Measurements from ENCODE around the gene COL12A1. TPM values are rescaled to one million over a fixed set of nuclear protein-coding genes. Genes with fewer than 3 reads are reported as not detected.
A peak's percentile ranks its signal among the peaks of the same experiment; 100 is the strongest.

The COL12A1 gene
- total and polyA plus RNA-seq, 4 donors = 11.8 to 214 (median 97.0) TPM

DNA sequence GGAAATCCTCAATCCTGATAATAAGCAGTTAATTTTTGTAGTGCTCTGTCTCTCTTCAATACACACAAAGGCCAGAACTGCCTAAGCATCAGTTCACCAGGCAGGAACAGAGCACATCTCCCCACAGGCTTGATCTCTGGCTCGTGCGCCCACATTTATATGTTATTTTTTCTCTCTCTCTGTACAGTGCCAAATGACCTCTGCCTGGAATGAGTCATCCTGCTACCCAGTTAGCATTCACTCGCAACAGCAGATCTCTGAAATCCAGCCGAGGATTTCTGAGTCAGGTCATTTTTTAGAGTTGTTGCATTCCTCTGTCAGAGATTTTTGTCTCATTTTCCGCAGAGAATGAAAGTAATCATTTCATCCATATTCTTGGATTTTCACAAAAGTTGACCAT is 107.1 kb downstream of the COL12A1 start:
- ATAC-seq (ENCODE audit: low FRiP score) = peak; percentile 92
- H3K36me3 ChIP-seq (ENCODE audit: control insufficient read depth in 1 of 2, insufficient read depth in 2 of 2, low read length in 1 of 2) = peaks cover 0 to 2% of the 10 kb centered on the region in 2 donors
- H3K4me1 ChIP-seq (ENCODE audit: control insufficient read depth in 1 of 2, insufficient read depth in 2 of 2, low read length in 2 of 2) = peaks cover 2 to 4% of the 10 kb centered on the region in 2 donors
- no peaks in the 10 kb centered on the region for H3K9me3 ChIP-seq (ENCODE audit: control insufficient read depth, low read length)
- intact Hi-C loops (cut with DNase I) = loop anchor here in 1 of 2 donors (5.0 kb wide), 1 partner anchor 104 kb away; no protein-coding TSS in a partner anchor
- H3K27me3 ChIP-seq (ENCODE audit: control insufficient read depth in 1 of 2, insufficient read depth in 2 of 2, low read length in 1 of 2) = no peaks in the 10 kb centered on the region
- H3K27ac ChIP-seq (ENCODE audit: low read depth in 1 of 2, low read length in 2 of 2) = peak overlapping the region in 1 of 2 donors; percentile 25
- peak in 1 of 2 donors; percentile 68 for DNase-seq
- WGBS, 2 donors = 1 to 4% methylated on average over 5 of the region's 5 CpGs
- H3K4me3 ChIP-seq (ENCODE audit: low read length in 2 of 2) = no peak overlapping the region

DNA sequence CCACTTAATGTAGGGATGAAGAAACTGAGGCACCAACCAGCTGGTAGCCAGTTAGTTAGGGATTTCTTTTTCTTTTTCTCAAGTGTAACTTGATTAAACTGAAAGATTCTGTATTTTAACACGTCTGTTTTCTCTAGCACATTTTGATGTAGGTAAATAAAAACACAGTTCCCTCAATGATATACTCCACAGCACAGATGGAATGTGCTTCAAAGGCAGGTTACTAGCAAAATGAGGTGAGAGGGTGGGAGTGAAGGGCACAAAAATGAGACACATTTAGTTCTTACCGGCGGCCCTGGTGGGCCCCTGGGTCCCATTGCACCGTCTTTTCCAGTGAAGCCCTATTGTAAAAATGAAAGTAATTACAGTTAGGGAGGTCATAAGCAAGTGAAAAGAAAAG is 108.9 kb downstream of the COL12A1 start:
- Histone ChIP-seq H3K4me3 (ENCODE audit: low read length in 2 of 2) (no peak overlapping the region), H3K9me3 (ENCODE audit: control insufficient read depth, low read length) (no peaks in the 10 kb centered on the region), H3K36me3 (ENCODE audit: control insufficient read depth in 1 of 2, insufficient read depth in 2 of 2, low read length in 1 of 2) (no peaks in the 10 kb centered on the region), H3K4me1 (ENCODE audit: control insufficient read depth in 1 of 2, insufficient read depth in 2 of 2, low read length in 2 of 2) (peaks cover 2 to 4% of the 10 kb centered on the region in 2 donors), H3K27ac (ENCODE audit: low read depth in 1 of 2, low read length in 2 of 2) (no peak overlapping the region), H3K27me3 (ENCODE audit: control insufficient read depth in 1 of 2, insufficient read depth in 2 of 2, low read length in 1 of 2) (no peaks in the 10 kb centered on the region)
- intact Hi-C loops (cut with DNase I) = loop anchor here in 1 of 2 donors (5.0 kb wide), 1 partner anchor 105 kb away; no protein-coding TSS in a partner anchor
- DNase-seq = no peak
- WGBS, 2 donors = 87 to 88% methylated on average over 4 of the region's 4 CpGs
- no peak for ATAC-seq (ENCODE audit: low FRiP score)

DNA sequence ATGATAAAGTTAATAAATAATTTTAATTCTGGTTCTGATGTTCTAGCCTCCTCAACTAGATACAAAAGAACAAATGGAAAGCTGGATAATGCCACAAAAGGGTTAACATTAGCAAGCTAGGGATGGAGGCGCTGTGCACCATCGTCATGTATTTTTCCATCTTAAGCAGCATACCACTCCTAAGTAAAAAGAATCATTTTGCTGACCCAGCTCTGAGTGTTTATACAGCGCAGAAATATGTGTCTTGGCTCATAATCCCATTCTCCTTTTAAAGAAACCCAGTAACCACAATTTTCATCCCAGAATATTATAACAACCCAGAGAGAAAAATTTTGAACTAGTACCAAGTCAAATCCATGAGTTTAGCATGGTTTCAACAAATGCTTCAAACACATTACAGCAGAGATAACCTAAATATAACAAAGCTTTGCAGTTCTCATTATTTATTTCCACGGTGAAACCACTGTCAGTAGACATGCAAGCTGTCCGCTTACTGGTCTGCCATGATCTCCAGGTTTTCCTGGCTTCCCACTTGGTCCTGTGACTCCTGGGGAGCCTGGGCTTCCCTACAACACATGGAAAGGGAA is 111.1 kb downstream of the COL12A1 start:
- Histone ChIP-seq H3K27ac (ENCODE audit: low read depth in 1 of 2, low read length in 2 of 2) (no peak overlapping the region), H3K27me3 (ENCODE audit: control insufficient read depth in 1 of 2, insufficient read depth in 2 of 2, low read length in 1 of 2) (no peaks in the 10 kb centered on the region), H3K4me3 (ENCODE audit: low read length in 2 of 2) (no peak overlapping the region), H3K36me3 (ENCODE audit: control insufficient read depth in 1 of 2, insufficient read depth in 2 of 2, low read length in 1 of 2) (no peaks in the 10 kb centered on the region), H3K9me3 (ENCODE audit: control insufficient read depth, low read length) (no peaks in the 10 kb centered on the region), H3K4me1 (ENCODE audit: control insufficient read depth in 1 of 2, insufficient read depth in 2 of 2, low read length in 2 of 2) (peaks cover 0 to 4% of the 10 kb centered on the region in 2 donors)
- 2 to 6% methylated on average over 5 of the region's 5 CpGs for WGBS, 2 donors
- peak; percentile 70 for ATAC-seq (ENCODE audit: low FRiP score)
- no peak for DNase-seq
- intact Hi-C loops (cut with DNase I) = loop anchor here in 1 of 2 donors (5.0 kb wide), 1 partner anchor 108 kb away; no protein-coding TSS in a partner anchor

DNA sequence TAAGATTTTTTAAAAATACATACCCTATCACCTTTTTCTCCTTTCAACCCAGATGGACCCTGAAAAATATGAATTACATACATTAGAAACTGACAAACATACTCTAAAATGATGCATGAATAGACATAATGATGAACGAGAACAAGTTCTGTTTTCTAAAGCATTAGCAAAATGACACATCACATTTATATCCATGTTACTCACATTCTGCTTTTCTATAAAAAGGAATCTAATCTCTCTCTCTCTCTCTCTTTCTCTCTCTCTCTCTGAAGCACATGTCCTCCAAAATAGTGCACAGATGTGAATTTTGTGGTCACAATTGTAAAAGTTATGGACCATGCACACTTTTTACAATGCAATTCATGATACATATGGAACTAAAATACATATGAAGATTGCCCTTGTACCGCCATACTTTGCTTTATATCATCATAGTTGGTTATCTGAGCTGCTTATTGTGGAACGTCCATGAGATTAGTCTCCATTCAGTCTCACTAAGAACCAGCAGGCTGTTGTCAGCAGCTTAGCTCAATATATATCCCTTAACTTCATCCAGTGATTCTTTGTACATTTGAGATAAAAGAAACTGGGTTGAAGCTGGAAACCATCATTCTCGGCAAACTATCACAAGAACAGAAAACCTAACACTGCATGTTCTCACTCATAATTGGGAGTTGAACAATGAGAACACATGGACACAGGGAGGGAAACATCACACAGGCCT is 114.2 kb downstream of the COL12A1 start:
- intact Hi-C loops (cut with DNase I) = no loop called here
- Histone ChIP-seq H3K36me3 (ENCODE audit: control insufficient read depth in 1 of 2, insufficient read depth in 2 of 2, low read length in 1 of 2) (peaks cover 0 to 2% of the 10 kb centered on the region in 2 donors), H3K27me3 (ENCODE audit: control insufficient read depth in 1 of 2, insufficient read depth in 2 of 2, low read length in 1 of 2) (no peaks in the 10 kb centered on the region), H3K9me3 (ENCODE audit: control insufficient read depth, low read length) (no peaks in the 10 kb centered on the region), H3K27ac (ENCODE audit: low read depth in 1 of 2, low read length in 2 of 2) (no peak overlapping the region), H3K4me1 (ENCODE audit: control insufficient read depth in 1 of 2, insufficient read depth in 2 of 2, low read length in 2 of 2) (no peaks in the 10 kb centered on the region), H3K4me3 (ENCODE audit: low read length in 2 of 2) (no peak overlapping the region)
- 61 to 64% methylated on average over 4 of the region's 4 CpGs for WGBS, 2 donors
- no peak for DNase-seq
- ATAC-seq (ENCODE audit: low FRiP score) = no peak

DNA sequence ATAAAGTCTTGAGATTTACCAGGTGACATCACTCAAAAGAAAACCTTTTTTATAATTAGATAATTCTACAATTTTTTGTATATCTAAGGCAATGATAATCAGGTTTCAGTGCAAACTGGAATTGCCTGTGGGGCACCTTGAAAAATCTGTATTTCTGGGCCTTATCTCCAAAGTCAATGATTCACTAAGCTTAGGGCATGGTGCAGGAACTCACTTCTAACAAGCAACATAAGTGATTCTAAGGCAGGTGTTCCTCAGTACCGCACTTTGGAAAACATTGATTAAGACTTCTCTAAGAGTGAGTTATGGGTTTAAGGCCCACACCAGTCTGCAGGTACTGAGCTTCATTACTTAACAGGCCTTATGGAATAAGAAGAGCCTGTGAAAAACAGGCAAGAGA is 115.3 kb downstream of the COL12A1 start:
- H3K27ac ChIP-seq (ENCODE audit: low read depth in 1 of 2, low read length in 2 of 2) = no peak overlapping the region
- WGBS, 2 donors = 89 to 97% methylated on average over 1 of the region's 1 CpG
- no peaks in the 10 kb centered on the region for H3K27me3 ChIP-seq (ENCODE audit: control insufficient read depth in 1 of 2, insufficient read depth in 2 of 2, low read length in 1 of 2)
- intact Hi-C loops (cut with DNase I) = no loop called here
- no peaks in the 10 kb centered on the region for H3K9me3 ChIP-seq (ENCODE audit: control insufficient read depth, low read length)
- H3K36me3 ChIP-seq (ENCODE audit: control insufficient read depth in 1 of 2, insufficient read depth in 2 of 2, low read length in 1 of 2) = peaks cover 0 to 2% of the 10 kb centered on the region in 2 donors
- DNase-seq (no peak), ATAC-seq (ENCODE audit: low FRiP score) (no peak)
- no peaks in the 10 kb centered on the region for H3K4me1 ChIP-seq (ENCODE audit: control insufficient read depth in 1 of 2, insufficient read depth in 2 of 2, low read length in 2 of 2)
- no peak overlapping the region for H3K4me3 ChIP-seq (ENCODE audit: low read length in 2 of 2)

DNA sequence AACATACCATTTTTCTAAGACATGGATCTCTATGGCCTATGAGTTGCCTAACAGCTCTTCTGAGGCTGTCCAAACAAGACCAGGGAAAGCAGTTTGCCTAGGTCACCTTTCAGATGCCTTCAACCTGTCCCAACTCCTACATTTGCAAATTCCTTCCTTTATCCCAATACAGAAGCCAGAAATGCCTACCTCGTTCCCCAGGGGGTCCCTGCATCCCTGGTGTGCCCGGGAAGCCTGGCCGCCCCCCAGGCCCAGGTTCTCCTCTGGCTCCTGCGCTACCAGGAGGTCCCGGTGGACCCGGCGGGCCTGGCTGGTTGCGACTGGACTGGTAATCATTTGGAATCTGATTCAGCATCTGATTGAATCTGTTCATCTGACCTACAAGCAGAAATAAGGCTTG is 115.9 kb downstream of the COL12A1 start:
- DNase-seq = no peak
- Histone ChIP-seq H3K27me3 (ENCODE audit: control insufficient read depth in 1 of 2, insufficient read depth in 2 of 2, low read length in 1 of 2) (no peaks in the 10 kb centered on the region), H3K36me3 (ENCODE audit: control insufficient read depth in 1 of 2, insufficient read depth in 2 of 2, low read length in 1 of 2) (peaks cover 0 to 2% of the 10 kb centered on the region in 2 donors), H3K27ac (ENCODE audit: low read depth in 1 of 2, low read length in 2 of 2) (no peak overlapping the region), H3K4me3 (ENCODE audit: low read length in 2 of 2) (no peak overlapping the region), H3K9me3 (ENCODE audit: control insufficient read depth, low read length) (no peaks in the 10 kb centered on the region), H3K4me1 (ENCODE audit: control insufficient read depth in 1 of 2, insufficient read depth in 2 of 2, low read length in 2 of 2) (no peaks in the 10 kb centered on the region)
- WGBS, 2 donors = 81 to 86% methylated on average over 8 of the region's 8 CpGs
- intact Hi-C loops (cut with DNase I) = no loop called here
- no peak for ATAC-seq (ENCODE audit: low FRiP score)

- Histone ChIP-seq H3K4me3 (ENCODE audit: low read length in 2 of 2) (no peak overlapping the region), H3K4me1 (ENCODE audit: control insufficient read depth in 1 of 2, insufficient read depth in 2 of 2, low read length in 2 of 2) (no peaks in the 10 kb centered on the region), H3K36me3 (ENCODE audit: control insufficient read depth in 1 of 2, insufficient read depth in 2 of 2, low read length in 1 of 2) (peaks cover 0 to 2% of the 10 kb centered on the region in 2 donors), H3K27me3 (ENCODE audit: control insufficient read depth in 1 of 2, insufficient read depth in 2 of 2, low read length in 1 of 2) (no peaks in the 10 kb centered on the region), H3K9me3 (ENCODE audit: control insufficient read depth, low read length) (no peaks in the 10 kb centered on the region), H3K27ac (ENCODE audit: low read depth in 1 of 2, low read length in 2 of 2) (no peak overlapping the region)
- 21 to 28% methylated on average over 2 of the region's 2 CpGs for WGBS, 2 donors
- ATAC-seq (ENCODE audit: low FRiP score) = no peak
- DNase-seq = no peak
- intact Hi-C loops (cut with DNase I) = no loop called here
These were observed 116.5 kb downstream of the COL12A1 start for GRCh38 chr6:75089151-75089897.

DNA sequence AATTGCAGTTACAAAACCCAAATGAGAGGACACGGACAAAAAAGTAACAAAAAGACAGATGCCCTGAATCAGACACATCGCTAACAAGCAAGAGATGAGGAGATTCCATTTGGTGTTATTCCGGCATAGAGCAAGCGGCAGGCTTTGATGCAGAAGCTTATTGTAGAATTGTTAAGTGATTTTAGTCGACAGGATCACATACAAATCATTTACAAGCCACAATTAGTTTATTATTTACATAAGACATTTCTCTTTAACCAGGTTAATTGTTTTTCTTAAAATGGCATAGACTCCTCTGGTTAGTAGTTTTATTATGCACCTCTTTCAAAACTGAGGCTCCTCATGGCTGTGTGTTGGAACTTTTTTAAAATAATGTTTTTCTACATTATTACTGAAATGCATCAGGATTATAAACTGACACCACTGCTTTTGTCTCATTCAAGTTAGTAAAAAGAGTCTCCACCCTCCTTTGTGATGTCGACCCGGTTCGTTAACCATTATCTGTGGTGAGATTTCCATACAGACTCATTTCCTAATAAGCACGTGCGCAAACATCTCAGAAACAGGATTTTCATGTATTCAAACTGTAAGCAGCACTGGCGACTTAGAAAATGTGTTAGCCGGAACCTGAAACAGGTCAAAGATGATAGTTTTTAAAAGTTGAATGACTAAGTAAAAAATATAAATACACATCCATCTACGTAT is 119.8 kb downstream of the COL12A1 start:
- Histone ChIP-seq H3K9me3 (ENCODE audit: control insufficient read depth, low read length) (no peaks in the 10 kb centered on the region), H3K36me3 (ENCODE audit: control insufficient read depth in 1 of 2, insufficient read depth in 2 of 2, low read length in 1 of 2) (peaks cover 1 to 2% of the 10 kb centered on the region in 2 donors), H3K4me1 (ENCODE audit: control insufficient read depth in 1 of 2, insufficient read depth in 2 of 2, low read length in 2 of 2) (no peaks in the 10 kb centered on the region), H3K27ac (ENCODE audit: low read depth in 1 of 2, low read length in 2 of 2) (no peak overlapping the region), H3K27me3 (ENCODE audit: control insufficient read depth in 1 of 2, insufficient read depth in 2 of 2, low read length in 1 of 2) (no peaks in the 10 kb centered on the region), H3K4me3 (ENCODE audit: low read length in 2 of 2) (no peak overlapping the region)
- intact Hi-C loops (cut with DNase I) = no loop called here
- DNase-seq (no peak), ATAC-seq (ENCODE audit: low FRiP score) (no peak)
- WGBS, 2 donors = 94 to 95% methylated on average over 13 of the region's 13 CpGs

All from aorta (tissue), 5 donors.